ENCODE results near the gene NKX6-1.

DNA sequence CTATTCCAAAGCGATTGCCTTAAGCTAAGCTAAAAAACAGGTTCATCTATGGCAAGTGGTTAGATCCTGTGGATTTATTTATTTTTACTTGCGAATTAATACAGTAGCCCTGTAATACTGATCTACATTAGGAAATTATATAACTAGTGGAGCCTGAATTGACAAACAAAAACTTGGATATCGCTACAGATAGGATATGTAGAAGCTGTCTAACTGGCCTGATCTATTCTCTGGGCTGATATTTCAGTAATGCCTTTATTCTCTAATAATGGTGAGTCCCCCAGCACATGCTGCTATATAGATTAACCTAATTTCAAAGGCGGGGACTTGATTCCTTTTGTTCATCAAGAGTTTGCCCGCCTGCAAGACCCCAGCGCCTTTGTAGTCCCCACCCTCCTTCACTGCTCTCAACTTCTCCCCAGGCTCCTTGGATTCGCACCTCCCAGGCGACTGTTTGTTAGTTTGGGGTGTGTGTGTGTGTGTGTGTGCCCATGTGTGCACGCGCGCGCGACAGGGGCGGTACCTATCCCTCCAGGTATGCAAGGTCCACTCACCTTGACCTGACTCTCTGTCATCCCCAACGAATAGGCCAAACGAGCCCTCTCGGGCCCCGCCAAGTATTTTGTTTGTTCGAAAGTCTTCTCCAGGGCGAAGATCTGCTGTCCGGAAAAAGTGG lies 3.8 kb downstream of the NKX6-1 start:
- TF ChIP-seq, protein P1, sequence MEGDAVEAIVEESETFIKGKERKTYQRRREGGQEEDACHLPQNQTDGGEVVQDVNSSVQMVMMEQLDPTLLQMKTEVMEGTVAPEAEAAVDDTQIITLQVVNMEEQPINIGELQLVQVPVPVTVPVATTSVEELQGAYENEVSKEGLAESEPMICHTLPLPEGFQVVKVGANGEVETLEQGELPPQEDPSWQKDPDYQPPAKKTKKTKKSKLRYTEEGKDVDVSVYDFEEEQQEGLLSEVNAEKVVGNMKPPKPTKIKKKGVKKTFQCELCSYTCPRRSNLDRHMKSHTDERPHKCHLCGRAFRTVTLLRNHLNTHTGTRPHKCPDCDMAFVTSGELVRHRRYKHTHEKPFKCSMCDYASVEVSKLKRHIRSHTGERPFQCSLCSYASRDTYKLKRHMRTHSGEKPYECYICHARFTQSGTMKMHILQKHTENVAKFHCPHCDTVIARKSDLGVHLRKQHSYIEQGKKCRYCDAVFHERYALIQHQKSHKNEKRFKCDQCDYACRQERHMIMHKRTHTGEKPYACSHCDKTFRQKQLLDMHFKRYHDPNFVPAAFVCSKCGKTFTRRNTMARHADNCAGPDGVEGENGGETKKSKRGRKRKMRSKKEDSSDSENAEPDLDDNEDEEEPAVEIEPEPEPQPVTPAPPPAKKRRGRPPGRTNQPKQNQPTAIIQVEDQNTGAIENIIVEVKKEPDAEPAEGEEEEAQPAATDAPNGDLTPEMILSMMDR (IDR thresholded peaks at IDR 0.05; ENCODE audit: low read depth, low read length, poor library complexity, severe bottlenecking) = no peak
- no peak for TF ChIP-seq EZH2phosphoT487 (IDR thresholded peaks at IDR 0.05; ENCODE audit: borderline replicate concordance, low read length)
